Osteocyte (in vitro differentiated cells): ENCODE results near the gene PVR. TPM values are rescaled to one million over a fixed set of nuclear protein-coding genes. Genes with fewer than 3 reads are reported as not detected.

ENCODE experiments used
- DNase-seq: peaks from one replicate; pipeline ENCODE4 v3.0.0; 2021; ENCODE audit warnings: mixed read lengths; ENCODE audit not compliant: unreplicated experiment; ENCODE audit errors: extremely low spot score
- H3K27ac Mint-ChIP-seq: one replicate; pipeline ENCODE4 v1.8.0; 2021; ENCODE audit warnings: mild to moderate bottlenecking, mixed read lengths; ENCODE audit not compliant: unreplicated experiment
- H3K27me3 Mint-ChIP-seq: one replicate; pipeline ENCODE4 v1.8.0; 2021; ENCODE audit warnings: mixed read lengths; ENCODE audit not compliant: unreplicated experiment
- H3K36me3 Mint-ChIP-seq: one replicate; pipeline ENCODE4 v1.8.0; 2021; ENCODE audit warnings: mixed read lengths; ENCODE audit not compliant: unreplicated experiment
- H3K4me1 Mint-ChIP-seq: one replicate; pipeline ENCODE4 v1.8.0; 2021; ENCODE audit warnings: mixed read lengths; ENCODE audit not compliant: unreplicated experiment
- H3K4me3 Mint-ChIP-seq: one replicate; pipeline ENCODE4 v1.8.0; 2021; ENCODE audit warnings: mild to moderate bottlenecking, moderate library complexity, mixed read lengths; ENCODE audit not compliant: unreplicated experiment
- H3K9me3 Mint-ChIP-seq: one replicate; pipeline ENCODE4 v1.8.0; 2021; ENCODE audit warnings: mixed read lengths; ENCODE audit not compliant: unreplicated experiment
- CTCF ChIP-seq: fragments of 200-600 bp; sonication (generic); IDR thresholded peaks from 2 replicates; pipeline ENCODE4 v1.5.0; 2021; ENCODE audit warnings: antibody characterized with exemption, mild to moderate bottlenecking, moderate library complexity
- total RNA-seq: library from RNA; stranded (reverse); gene quantifications from 2 replicates; pipeline ENCODE4 v1.2.1, GENCODE V29; 2021

The PVR gene
- total RNA-seq, 1 donor from 2014 or later = 31.4 TPM

- DNase-seq = no peak
- H3K4me3 Mint-ChIP-seq = no peak overlapping the region
- no peaks in the 10 kb centered on the region for H3K27me3 Mint-ChIP-seq
- H3K4me1 Mint-ChIP-seq = no peaks in the 10 kb centered on the region
- no peaks in the 10 kb centered on the region for H3K9me3 Mint-ChIP-seq
- TF ChIP-seq CTCF = no peak
- no peaks in the 10 kb centered on the region for H3K36me3 Mint-ChIP-seq
- H3K27ac Mint-ChIP-seq = no peak overlapping the region
Measured at GRCh38 chr19:44702551-44703176, 59.0 kb downstream of the PVR start.

- H3K4me1 Mint-ChIP-seq = no peaks in the 10 kb centered on the region
- no peaks in the 10 kb centered on the region for H3K27me3 Mint-ChIP-seq
- no peak for DNase-seq
- no peaks in the 10 kb centered on the region for H3K9me3 Mint-ChIP-seq
- H3K27ac Mint-ChIP-seq = no peak overlapping the region
- TF ChIP-seq CTCF = no peak
- H3K4me3 Mint-ChIP-seq = no peak overlapping the region
- H3K36me3 Mint-ChIP-seq = no peaks in the 10 kb centered on the region
Measured at GRCh38 chr19:44703336-44704078, 59.8 kb downstream of the PVR start.

GRCh38 chr19:44704982-44705381, 61.3 kb downstream of the PVR start:
- TF ChIP-seq CTCF = no peak
- Mint-ChIP-seq H3K27me3 (no peaks in the 10 kb centered on the region), H3K9me3 (no peaks in the 10 kb centered on the region), H3K4me3 (no peak overlapping the region), H3K36me3 (no peaks in the 10 kb centered on the region), H3K4me1 (no peaks in the 10 kb centered on the region), H3K27ac (no peak overlapping the region)
- no peak for DNase-seq

- H3K27ac Mint-ChIP-seq = no peak overlapping the region
- no peaks in the 10 kb centered on the region for H3K36me3 Mint-ChIP-seq
- H3K4me3 Mint-ChIP-seq = no peak overlapping the region
- TF ChIP-seq CTCF = no peak
- no peak for DNase-seq
- no peaks in the 10 kb centered on the region for H3K4me1 Mint-ChIP-seq
- no peaks in the 10 kb centered on the region for H3K27me3 Mint-ChIP-seq
- no peaks in the 10 kb centered on the region for H3K9me3 Mint-ChIP-seq
Measured at GRCh38 chr19:44705502-44706010, 61.8 kb downstream of the PVR start.

- Mint-ChIP-seq H3K4me3 (no peak overlapping the region), H3K27ac (no peak overlapping the region)
- no peak for DNase-seq
Measured at GRCh38 chr19:44706506-44707236, 63.0 kb downstream of the PVR start.

More at GRCh38 chr19:44706506-44707236, 63.0 kb downstream of the PVR start:
- Mint-ChIP-seq H3K9me3 (no peaks in the 10 kb centered on the region), H3K36me3 (no peaks in the 10 kb centered on the region), H3K4me1 (no peaks in the 10 kb centered on the region), H3K27me3 (no peaks in the 10 kb centered on the region)
- no peak for TF ChIP-seq CTCF
